Measurements from ENCODE around the gene PTGDR. TPM values are rescaled to one million over a fixed set of nuclear protein-coding genes. Genes with fewer than 3 reads are reported as not detected.
A peak's percentile ranks its signal among the peaks of the same experiment; 100 is the strongest.

The PTGDR gene
- polyA plus RNA-seq, 1 donor from 2014 or later: 1.5 TPM

GRCh38 chr14:52312931-52313355 lies 45.4 kb downstream of the PTGDR start:
- Mint-ChIP-seq H3K36me3 (no peaks in the 10 kb centered on the region), H3K4me1 (peaks cover 27 to 30% (median 28%) of the 10 kb centered on the region in 3 donors), H3K27ac (peak overlapping the region in 1 of 3 donors; percentile 53)

DNA sequence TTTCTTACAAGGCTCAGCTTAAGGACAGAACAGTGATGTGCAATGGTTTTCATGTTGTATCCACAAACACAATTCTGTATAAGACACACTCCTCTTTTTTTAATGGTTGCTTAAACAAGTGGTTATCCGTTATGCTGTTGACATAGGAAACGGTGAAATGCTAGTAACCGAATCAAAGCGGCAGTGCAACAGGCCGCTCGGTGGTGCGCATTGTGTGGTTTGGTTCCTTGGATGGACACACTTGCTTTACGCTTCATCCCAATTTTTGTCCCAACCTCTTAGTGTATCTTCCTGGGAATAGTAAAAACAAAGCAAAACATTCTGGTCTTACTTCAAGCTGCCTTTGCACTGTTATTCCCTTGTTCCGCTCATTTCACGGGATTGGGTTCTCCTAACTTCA lies 46.0 kb downstream of the PTGDR start:
- Mint-ChIP-seq H3K36me3 (no peaks in the 10 kb centered on the region), H3K4me3 (peak overlapping the region; percentile 52 to 86 (median 64)), H3K27me3 (peaks cover 53% of the 10 kb centered on the region), H3K27ac (peak overlapping the region in 2 of 3 donors; percentile 53 to 58), H3K9me3 (peaks cover 0 to 2% (median 0%) of the 10 kb centered on the region in 3 donors), H3K4me1 (peaks cover 27 to 30% (median 28%) of the 10 kb centered on the region in 3 donors)

More at GRCh38 chr14:52312931-52313355, 45.4 kb downstream of the PTGDR start:
- Mint-ChIP-seq H3K9me3 (peaks cover 0 to 2% (median 0%) of the 10 kb centered on the region in 3 donors), H3K27me3 (peaks cover 50% of the 10 kb centered on the region), H3K4me3 (peak overlapping the region; percentile 18 to 70 (median 54))

GRCh38 chr14:52313903-52314594 lies 46.6 kb downstream of the PTGDR start, which contains the start of gene PTGER2:
Gene PTGER2, plus strand, starts transcription at chr14:52314312. Its CDS starts 237 bp downstream, at chr14:52314549.
- H3K36me3 Mint-ChIP-seq: no peaks in the 10 kb centered on the region
- peaks cover 0 to 2% (median 0%) of the 10 kb centered on the region in 3 donors for H3K9me3 Mint-ChIP-seq
- peak within 1 kb of the TSS; percentile 84 to 96 (median 88) for H3K4me3 Mint-ChIP-seq
- peaks cover 27 to 30% (median 28%) of the 10 kb centered on the region in 3 donors for H3K4me1 Mint-ChIP-seq
- H3K27me3 Mint-ChIP-seq: peaks cover 53% of the 10 kb centered on the region
- peak within 1 kb of the TSS; percentile 23 to 82 (median 58) for H3K27ac Mint-ChIP-seq

GRCh38 chr14:52314595-52315354 lies 47.3 kb downstream of the PTGDR start:
- H3K4me1 Mint-ChIP-seq: peaks cover 27 to 30% (median 28%) of the 10 kb centered on the region in 3 donors
- H3K9me3 Mint-ChIP-seq: peaks cover 0 to 5% (median 0%) of the 10 kb centered on the region in 3 donors
- H3K27me3 Mint-ChIP-seq: peaks cover 53% of the 10 kb centered on the region
- H3K36me3 Mint-ChIP-seq: no peaks in the 10 kb centered on the region
- H3K27ac Mint-ChIP-seq: peak overlapping the region in 2 of 3 donors; percentile 23 to 82
- H3K4me3 Mint-ChIP-seq: peak overlapping the region; percentile 84 to 96 (median 88)

GRCh38 chr14:52315355-52315718 lies 47.8 kb downstream of the PTGDR start:
- no peaks in the 10 kb centered on the region for H3K36me3 Mint-ChIP-seq
- H3K27me3 Mint-ChIP-seq: peaks cover 55% of the 10 kb centered on the region
- H3K9me3 Mint-ChIP-seq: peaks cover 0 to 5% (median 0%) of the 10 kb centered on the region in 3 donors
- no peak overlapping the region for H3K27ac Mint-ChIP-seq
- H3K4me3 Mint-ChIP-seq: peak overlapping the region; percentile 84 to 96 (median 88)
- H3K4me1 Mint-ChIP-seq: peaks cover 27 to 30% (median 28%) of the 10 kb centered on the region in 3 donors

GRCh38 chr14:52318062-52318461 lies 50.6 kb downstream of the PTGDR start:
- Mint-ChIP-seq H3K4me1 (peaks cover 10 to 14% (median 14%) of the 10 kb centered on the region in 3 donors), H3K27me3 (peaks cover 49% of the 10 kb centered on the region), H3K27ac (no peak overlapping the region), H3K36me3 (peaks cover 7% of the 10 kb centered on the region), H3K9me3 (peaks cover 3 to 18% (median 10%) of the 10 kb centered on the region in 3 donors), H3K4me3 (peak overlapping the region in 1 of 4 donors; percentile 23)

GRCh38 chr14:52318826-52319645 lies 51.5 kb downstream of the PTGDR start:
- Mint-ChIP-seq H3K4me1 (peaks cover 8 to 12% (median 12%) of the 10 kb centered on the region in 3 donors), H3K27ac (peak overlapping the region in 1 of 3 donors; percentile 27), H3K36me3 (peaks cover 7% of the 10 kb centered on the region)

DNA sequence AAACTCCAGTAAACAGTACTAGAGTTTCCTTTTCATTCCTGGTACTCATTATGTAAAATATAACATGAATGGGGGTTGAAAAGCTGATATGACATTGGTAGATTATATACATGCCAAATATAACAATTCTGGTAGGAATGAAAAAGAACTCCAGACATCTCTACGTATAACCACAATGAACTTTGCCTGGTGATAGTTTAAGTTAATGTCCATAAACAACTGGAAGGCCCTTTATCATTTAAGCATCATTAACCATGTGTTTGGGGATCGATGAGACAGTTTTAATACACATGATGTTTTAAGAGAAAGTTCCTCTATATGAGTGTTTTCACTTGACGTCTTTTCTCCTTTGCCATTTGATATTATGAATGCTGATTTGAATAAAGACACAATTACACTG lies 52.4 kb downstream of the PTGDR start:
- H3K27me3 Mint-ChIP-seq: peaks cover 33% of the 10 kb centered on the region

More at GRCh38 chr14:52318826-52319645, 51.5 kb downstream of the PTGDR start:
- H3K9me3 Mint-ChIP-seq: peaks cover 3 to 19% (median 11%) of the 10 kb centered on the region in 3 donors
- H3K27me3 Mint-ChIP-seq: peaks cover 40% of the 10 kb centered on the region
- no peak overlapping the region for H3K4me3 Mint-ChIP-seq

DNA sequence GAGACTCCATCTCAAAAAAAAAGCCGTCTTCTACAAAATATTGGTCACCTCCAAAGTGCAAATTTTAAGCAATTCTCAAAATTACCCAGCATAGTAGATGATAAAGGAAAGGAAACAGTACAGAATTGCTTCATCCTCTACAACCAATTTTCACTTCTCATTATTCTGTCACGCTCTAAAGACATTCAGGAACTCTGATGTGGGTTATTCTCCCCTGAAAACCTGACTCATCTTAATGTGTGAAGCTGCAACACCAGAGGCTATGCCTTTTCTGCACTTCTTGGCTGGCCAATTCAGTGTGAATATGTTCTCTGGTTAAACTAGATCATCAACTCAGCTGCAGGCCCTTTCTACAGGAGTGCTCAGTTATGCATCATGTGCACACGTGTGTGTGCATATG lies 57.6 kb downstream of the PTGDR start:
- peak overlapping the region in 2 of 3 donors; percentile 8 to 67 for H3K27ac Mint-ChIP-seq
- H3K4me1 Mint-ChIP-seq: peaks cover 16 to 19% (median 18%) of the 10 kb centered on the region in 3 donors
- H3K36me3 Mint-ChIP-seq: peaks cover 7% of the 10 kb centered on the region
- peaks cover 12% of the 10 kb centered on the region for H3K27me3 Mint-ChIP-seq
- peaks cover 3 to 19% (median 9%) of the 10 kb centered on the region in 3 donors for H3K9me3 Mint-ChIP-seq
- peak overlapping the region in 2 of 4 donors; percentile 51 to 65 for H3K4me3 Mint-ChIP-seq

More for the DNA sequence above, 52.4 kb downstream of the PTGDR start:
- Mint-ChIP-seq H3K4me3 (no peak overlapping the region), H3K36me3 (peaks cover 7% of the 10 kb centered on the region), H3K27ac (no peak overlapping the region), H3K4me1 (peaks cover 9 to 14% (median 10%) of the 10 kb centered on the region in 3 donors), H3K9me3 (peaks cover 3 to 19% (median 11%) of the 10 kb centered on the region in 3 donors)

GRCh38 chr14:52325630-52326029 lies 58.1 kb downstream of the PTGDR start:
- Mint-ChIP-seq H3K9me3 (peaks cover 3 to 19% (median 9%) of the 10 kb centered on the region in 3 donors), H3K27ac (peak overlapping the region in 1 of 3 donors; percentile 8), H3K4me3 (peak overlapping the region in 1 of 4 donors; percentile 51), H3K4me1 (peaks cover 16 to 19% (median 18%) of the 10 kb centered on the region in 3 donors), H3K36me3 (peaks cover 6% of the 10 kb centered on the region), H3K27me3 (peaks cover 11% of the 10 kb centered on the region)

Other genes with a start within 250 kb of the PTGDR start
- 0.73 TPM for gene NID2, start 198.6 kb upstream of the PTGDR start, polyA plus RNA-seq
- gene PTGER2, start 46.6 kb downstream of the PTGDR start, polyA plus RNA-seq: 2.8 TPM